Hindlimb muscle (tissue), 1 donor: ENCODE measurements around the gene CCDC107. TPM values are rescaled to one million over a fixed set of nuclear protein-coding genes. Genes with fewer than 3 reads are reported as not detected.

Experiments
- DNase-seq: peaks from one replicate; pipeline ENCODE4 v3.0.0-alpha.2; 2013
- polyA plus RNA-seq: library from polyadenylated mRNA; unstranded; fragments of 120-200 nt; gene quantifications from one replicate; pipeline ENCODE4 v1.2.1, GENCODE V29; 2013; ENCODE audit not compliant: insufficient read length

CCDC107 gene
- polyA plus RNA-seq, 1 donor, result 21.0 TPM

DNA sequence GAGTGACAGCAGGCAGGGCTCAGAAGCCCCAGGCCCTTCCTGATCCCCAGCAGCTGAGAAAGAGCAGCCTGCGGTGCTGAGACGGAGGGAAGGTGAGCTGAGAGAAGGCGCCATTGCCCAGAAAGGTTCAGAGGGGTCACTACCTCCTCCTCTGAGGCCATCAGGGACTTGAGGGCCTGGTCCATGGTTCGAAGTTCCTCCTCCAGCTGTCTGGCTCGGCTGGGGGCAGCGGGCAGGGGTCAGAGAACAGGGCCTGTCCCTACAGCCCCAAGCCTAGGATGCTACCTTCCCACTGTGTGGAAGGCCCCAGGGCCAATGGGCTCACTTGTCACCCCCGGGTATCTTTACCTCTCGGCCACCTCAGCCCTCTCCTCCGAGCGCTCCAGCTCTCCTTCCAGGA is 26.8 kb downstream of the CCDC107 start:
- no peak for DNase-seq

DNA sequence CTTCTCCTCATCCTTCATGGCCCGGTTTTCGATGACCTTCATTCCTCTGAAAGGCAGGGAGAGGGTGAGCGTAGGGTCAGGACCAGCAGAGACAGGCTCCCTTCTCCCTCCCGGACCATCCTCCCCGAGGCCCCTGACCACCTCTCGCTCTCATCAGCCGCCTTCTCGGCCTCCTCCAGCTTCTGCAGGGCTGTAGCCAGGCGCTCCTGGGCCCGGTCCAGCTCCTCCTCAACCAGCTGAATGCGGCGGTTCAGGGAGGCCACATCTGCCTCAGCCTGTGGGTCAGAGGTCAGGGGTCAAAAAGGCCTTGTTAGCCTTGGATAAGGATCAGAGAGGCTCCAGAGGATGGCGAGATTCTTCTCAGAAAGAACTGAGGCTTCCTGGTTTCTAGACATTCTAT is 27.4 kb downstream of the CCDC107 start:
- no peak for DNase-seq

DNA sequence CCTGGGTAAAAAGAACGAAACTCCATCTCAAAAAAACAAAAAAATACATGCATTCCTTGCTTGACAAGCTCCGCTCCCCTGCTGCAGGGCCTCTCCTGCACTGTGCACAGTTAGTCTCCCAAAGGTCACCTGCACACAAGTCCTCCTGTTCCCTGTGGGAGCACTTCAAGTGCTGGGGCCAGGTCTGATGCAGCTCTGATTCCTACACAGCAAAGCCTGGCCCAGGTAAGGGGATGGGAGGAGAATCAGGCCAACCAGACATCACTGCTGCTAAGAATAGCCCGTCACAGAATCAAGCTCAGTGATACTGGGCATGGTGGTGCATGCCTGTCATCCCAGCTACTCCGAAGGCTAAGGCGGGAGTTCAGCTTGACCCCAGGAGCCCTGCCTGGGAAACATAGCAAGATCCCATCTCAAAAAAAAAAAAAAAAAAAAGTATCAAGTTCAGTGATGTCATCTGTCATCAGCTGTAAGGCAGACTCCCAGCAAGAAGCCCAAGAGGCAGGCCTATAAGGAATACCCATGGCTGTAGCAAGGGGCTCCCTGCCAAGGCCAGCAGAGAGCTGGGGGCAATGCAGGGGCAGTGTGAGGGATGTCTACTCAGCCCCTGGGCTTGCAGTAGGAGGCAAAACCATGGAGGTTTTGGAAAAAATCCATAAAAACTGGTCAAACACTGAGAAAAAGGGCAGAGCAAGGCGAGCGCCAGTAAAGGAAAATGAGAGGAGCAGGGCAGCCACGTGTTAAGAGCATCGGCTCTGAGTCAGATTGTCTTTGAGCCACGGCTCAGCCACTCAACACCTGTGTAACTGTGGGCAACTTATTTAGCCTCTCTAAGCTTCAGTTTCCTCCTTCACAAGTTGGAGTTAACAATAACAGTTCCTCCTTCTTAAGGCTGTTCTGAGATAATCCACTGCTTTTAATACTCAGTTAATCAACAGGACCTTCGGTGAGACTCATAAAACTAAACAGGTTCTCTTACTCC is 28.4 kb downstream of the CCDC107 start:
- DNase-seq, result no peak

GRCh38 chr9:35687306-35687705 is 29.2 kb downstream of the CCDC107 start:
- DNase-seq, result no peak

- no peak for DNase-seq
Observed at GRCh38 chr9:35687972-35688557, 30.0 kb downstream of the CCDC107 start.

DNA sequence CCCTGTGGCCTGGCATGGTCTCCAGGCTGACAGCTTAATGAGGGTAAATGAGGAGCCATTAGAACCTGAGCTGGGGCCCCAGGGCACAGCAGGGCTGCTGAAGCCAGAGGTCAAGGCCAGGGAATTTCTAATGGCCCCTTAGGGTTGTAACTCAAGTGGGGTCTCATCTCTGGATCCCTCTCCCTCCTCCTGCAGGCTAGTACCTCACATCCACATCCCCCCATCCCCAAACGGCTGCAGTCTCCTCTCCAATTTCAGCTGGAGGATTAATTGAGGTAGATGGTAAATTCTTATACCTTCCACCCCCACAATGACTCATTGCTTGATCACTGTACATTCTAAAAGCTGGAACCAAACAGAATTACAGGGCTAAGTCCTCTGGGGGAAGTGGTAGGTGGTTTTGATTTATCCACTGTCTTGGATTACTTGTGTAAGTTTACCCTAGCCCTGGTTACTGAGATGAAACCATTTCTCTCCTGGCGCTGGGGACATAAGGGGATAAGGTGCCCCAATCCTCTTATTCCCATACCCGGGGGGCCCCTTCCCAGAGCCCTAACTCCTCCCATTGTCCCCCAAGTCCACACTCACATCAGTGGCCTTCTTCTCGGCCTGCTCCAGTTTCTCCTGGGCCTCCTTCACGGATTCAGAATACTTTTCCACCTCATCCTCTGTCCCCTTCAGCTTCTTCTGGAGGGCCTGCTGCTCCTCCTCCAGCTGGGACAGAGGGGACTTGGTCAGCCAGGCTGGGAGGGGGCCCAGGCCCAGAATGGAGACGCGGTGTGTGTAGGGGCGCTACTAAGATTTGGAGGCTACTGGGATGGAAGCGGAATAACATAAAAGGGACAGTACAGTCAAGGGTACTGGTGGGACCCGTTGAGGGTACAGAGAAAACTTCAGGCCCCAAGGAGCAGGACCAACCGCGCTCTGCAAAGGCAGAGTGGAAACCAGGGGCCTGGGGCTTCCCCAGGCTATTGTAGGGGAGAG is 30.8 kb downstream of the CCDC107 start:
- DNase-seq, result no peak

GRCh38 chr9:35689542-35690293 is 31.6 kb downstream of the CCDC107 start, which contains the start of gene TPM2:
TSS of gene TPM2 (minus strand) at chr9:35689925. CDS start at chr9:35689817, 108 bp downstream.
- peak; percentile 73 for DNase-seq

GRCh38 chr9:35690294-35690613 is 32.2 kb downstream of the CCDC107 start:
- no peak for DNase-seq

- DNase-seq, result peak; percentile 79
Observed at GRCh38 chr9:35690614-35691333, 32.7 kb downstream of the CCDC107 start.

DNA sequence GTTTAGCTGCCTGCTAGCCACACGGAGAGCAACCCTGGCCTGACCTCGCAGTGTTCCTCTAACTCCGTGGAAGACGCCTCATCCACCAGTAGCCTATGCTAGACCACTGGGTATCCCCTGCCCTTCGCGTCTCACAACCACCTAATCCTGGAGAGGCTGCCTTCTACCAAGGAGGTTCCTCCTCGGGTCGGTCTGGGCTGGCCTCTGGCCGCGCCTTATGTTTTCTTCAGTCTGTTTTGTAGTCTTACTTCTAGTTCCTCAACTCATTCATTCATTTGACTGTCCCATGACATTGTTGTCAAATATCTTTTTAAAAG is 33.2 kb downstream of the CCDC107 start:
- no peak for DNase-seq

- DNase-seq, result no peak
Observed at GRCh38 chr9:35691757-35692301, 33.7 kb downstream of the CCDC107 start.

- no peak for DNase-seq
Observed at GRCh38 chr9:35695943-35696401, 37.9 kb downstream of the CCDC107 start.

- DNase-seq, result no peak
Observed at GRCh38 chr9:35696520-35697215, 38.6 kb downstream of the CCDC107 start.

- no peak for DNase-seq
Observed at GRCh38 chr9:35697486-35697885, 39.4 kb downstream of the CCDC107 start.

DNA sequence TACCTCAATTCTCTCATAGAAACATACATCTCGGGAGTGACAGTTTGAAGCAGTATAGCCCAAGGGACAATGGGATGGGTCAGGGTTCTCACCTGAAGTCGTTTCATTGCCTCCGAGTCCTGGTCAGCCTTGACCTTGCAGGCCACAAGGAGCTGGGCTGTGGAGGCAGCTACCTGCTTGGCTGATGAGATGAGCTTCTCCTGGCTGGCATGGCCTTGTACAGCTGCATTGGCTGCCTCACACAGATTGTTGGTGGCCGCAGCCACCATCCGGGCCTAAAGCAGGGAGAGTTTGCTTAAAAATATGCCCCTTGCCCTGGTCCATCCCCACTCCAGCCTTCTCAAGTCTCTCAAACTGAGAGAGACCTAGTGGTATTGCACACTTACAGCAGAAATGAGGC is 40.1 kb downstream of the CCDC107 start:
- no peak for DNase-seq

DNA sequence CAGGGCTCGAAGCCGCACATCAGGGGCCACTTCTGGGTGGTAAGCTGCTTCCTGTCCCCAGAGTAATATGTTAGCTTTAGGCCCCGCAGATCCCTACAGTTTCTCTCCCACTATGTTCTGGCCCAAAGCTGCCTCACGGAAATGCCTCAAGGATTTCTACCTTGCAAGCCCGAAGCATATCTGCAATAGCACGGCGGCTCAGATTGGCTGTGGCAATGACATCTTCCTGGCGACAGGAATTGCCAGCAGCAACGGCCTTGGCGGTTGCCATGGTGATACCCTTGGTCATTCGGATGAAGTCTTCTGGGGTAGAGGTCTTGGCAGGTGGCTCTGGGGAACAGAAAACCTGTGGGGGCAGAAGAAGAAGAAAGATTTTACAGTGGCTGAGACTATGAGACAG is 41.9 kb downstream of the CCDC107 start:
- no peak for DNase-seq

- DNase-seq, result no peak
Observed at GRCh38 chr9:35700942-35701341, 42.9 kb downstream of the CCDC107 start.

DNA sequence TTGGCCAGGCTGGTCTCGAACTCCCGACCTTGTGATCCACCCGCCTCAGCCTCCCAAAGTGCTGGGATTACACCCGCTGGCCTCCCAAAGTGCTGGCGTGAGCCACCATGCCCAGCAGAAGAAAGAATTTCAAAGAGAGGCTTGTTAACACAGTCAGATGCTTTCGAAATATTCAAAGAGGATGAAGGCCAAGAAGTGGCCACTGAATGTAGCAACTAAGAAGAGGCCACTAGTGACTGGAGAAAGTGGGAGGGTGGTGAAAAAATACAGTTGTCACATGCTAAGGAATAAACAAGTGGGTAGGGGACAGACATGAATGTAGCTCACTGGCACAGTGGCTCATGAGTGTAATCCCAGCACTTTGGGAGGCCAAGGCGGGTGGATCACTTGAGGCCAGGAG is 44.6 kb downstream of the CCDC107 start:
- DNase-seq, result no peak

DNA sequence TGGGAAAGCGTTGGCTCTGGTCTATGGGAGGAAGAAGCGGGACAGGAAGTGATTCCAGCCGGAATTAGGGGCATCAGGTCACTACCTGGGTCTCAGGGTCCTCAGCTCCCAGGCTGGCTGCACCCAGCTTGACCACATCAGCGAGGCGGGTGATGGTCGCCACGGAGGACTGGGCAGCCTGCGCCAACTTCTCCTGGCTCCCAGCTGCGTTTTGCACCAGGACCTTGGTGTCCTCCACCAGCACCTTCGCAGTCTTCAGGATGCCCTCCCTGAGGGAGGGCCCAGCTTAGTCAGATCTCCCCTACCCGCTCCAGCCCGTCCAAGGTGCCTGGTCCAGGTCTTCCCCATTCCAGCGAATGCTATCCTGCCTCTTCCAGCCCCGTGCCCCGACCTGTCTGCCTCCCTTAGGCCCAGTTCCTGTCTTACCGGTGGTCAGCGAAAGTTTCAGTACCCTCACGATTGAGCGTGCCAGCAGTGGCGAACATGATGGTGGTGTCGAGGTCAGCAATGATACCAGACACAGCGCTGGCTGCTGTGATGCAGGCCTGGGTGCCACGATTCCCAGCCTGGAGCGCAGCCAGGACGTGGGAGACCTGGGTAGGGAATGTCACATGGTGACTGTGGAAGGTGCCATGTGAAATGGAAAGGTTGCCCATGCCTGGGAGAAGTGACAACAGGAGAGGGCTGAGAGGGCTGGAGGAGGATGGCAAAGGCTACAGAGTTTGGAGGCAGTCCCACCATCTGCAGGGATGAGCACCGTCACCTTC is 46.0 kb downstream of the CCDC107 start:
- no peak for DNase-seq

DNA sequence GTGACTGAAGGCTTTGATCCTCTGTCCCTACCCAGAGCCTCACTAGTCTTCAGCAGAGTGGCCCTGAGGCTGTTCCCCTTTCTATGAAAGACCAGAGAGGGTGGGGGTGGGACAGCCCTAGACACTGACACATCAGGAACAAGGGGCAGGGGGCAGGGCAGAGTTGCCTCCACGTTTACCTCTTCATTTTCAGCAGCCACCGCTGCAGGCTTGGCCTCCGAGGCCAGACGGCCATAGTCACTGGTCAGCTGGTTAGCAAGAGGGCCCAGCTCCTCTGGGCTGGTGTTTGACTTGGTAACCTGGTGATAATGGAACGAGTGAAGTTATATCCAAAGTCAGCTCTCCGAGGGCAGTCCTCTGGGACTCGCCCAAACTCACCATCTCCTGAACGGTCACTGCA is 47.3 kb downstream of the CCDC107 start:
- no peak for DNase-seq
